Activated T-cell treated with anti-CD3 and anti-CD28 coated beads, Interleukin-2, amount 50 U/mL, for 72 hours (primary cell): ENCODE measurements around the gene SERPINF2. TPM values are rescaled to one million over a fixed set of nuclear protein-coding genes. Genes with fewer than 3 reads are reported as not detected.
"Not testable (repeated sequence)": the region's sequence is repeated elsewhere in the genome, so short reads cannot be mapped to it uniquely, and the experiment has no call there.

Source experiments
- ATAC-seq, 2 donors: fragments of 150-1000 bp; cut with Tn5 transposase; replicated peaks in 1 of 2; 2 replicates each; pipeline ENCODE4 v1.10.0; 2021; ENCODE audit warnings: moderate library complexity in 2 of 2, mild to moderate bottlenecking in 1 of 2
- DNase-seq, 2 donors: peaks; one replicate each; pipeline ENCODE4 v3.0.0; 2021 to 2022; ENCODE audit warnings: mixed read lengths in 1 of 2
- H3K27ac Mint-ChIP-seq: one replicate; pipeline ENCODE4 v1.8.0; 2022; ENCODE audit warnings: mild to moderate bottlenecking, moderate library complexity, mixed read lengths
- H3K27me3 Mint-ChIP-seq: one replicate; pipeline ENCODE4 v1.8.0; 2022; ENCODE audit warnings: low read depth, mixed read lengths
- H3K36me3 Mint-ChIP-seq, 2 donors: one replicate each; pipeline ENCODE4 v1.8.0; 2022; ENCODE audit warnings: mixed read lengths in 2 of 2, mild to moderate bottlenecking in 1 of 2; ENCODE audit not compliant: insufficient read depth in 2 of 2
- H3K4me1 Mint-ChIP-seq: one replicate; pipeline ENCODE4 v1.8.0; 2022; ENCODE audit warnings: low read depth, mixed read lengths
- H3K4me3 Mint-ChIP-seq, 2 donors: one replicate each; pipeline ENCODE4 v1.8.0; 2022; ENCODE audit warnings: mild to moderate bottlenecking in 2 of 2, mixed read lengths in 2 of 2, moderate library complexity in 2 of 2
- H3K9me3 Mint-ChIP-seq, 2 donors: one replicate each; pipeline ENCODE4 v1.8.0; 2022; ENCODE audit warnings: mixed read lengths in 2 of 2
- total RNA-seq, 2 donors: library from RNA; stranded (reverse); gene quantifications; one replicate each; pipeline ENCODE4 v1.2.3, GENCODE V29; 2022

Gene SERPINF2
- total RNA-seq, 2 donors from 2014 or later = 0.89 to 1.6 TPM

DNA sequence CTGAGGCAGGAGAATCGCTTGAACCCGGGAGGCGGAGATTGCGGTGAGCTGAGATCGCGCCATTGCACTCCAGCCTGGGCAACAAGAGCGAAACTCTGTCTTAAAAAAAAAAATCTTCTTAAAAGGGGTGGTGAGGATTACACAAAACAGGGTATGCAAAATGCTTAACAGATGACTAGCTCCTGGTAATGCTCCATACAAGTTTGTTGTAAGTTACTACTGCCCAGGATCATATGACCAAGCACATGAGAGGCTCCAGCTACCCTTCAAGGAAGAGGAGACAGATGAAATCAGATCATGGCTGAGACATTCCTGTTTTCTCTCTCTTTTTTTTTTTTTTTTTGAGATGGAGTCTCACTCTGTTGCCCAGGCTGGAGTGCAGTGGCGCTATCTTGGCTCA lies 20.6 kb upstream of the SERPINF2 start:
- not testable (repeated sequence) for H3K9me3 Mint-ChIP-seq, H3K27me3 Mint-ChIP-seq, DNase-seq, H3K36me3 Mint-ChIP-seq, ATAC-seq, H3K27ac Mint-ChIP-seq, H3K4me3 Mint-ChIP-seq
- peaks cover 38% of the 10 kb centered on the region for H3K4me1 Mint-ChIP-seq

- H3K9me3 Mint-ChIP-seq = no peaks in the 10 kb centered on the region
- DNase-seq (peak; percentile 88 to 92), ATAC-seq (peak; percentile 90 to 91)
- peak within 1 kb of the TSS; percentile 65 for H3K27ac Mint-ChIP-seq
- H3K4me1 Mint-ChIP-seq = peaks cover 37% of the 10 kb centered on the region
- H3K4me3 Mint-ChIP-seq = peak within 1 kb of the TSS; percentile 80 to 82
- H3K36me3 Mint-ChIP-seq = no peaks in the 10 kb centered on the region
- no peaks in the 10 kb centered on the region for H3K27me3 Mint-ChIP-seq
These were observed 18.3 kb upstream of the SERPINF2 start, which contains the start of gene WDR81 for GRCh38 chr17:1724351-1724868. Gene WDR81, plus strand, starts transcription at chr17:1724704. Its CDS starts 256 bp downstream, at chr17:1724960.

GRCh38 chr17:1724869-1725641 lies 17.6 kb upstream of the SERPINF2 start:
- Mint-ChIP-seq H3K36me3 (no peaks in the 10 kb centered on the region), H3K27me3 (no peaks in the 10 kb centered on the region), H3K9me3 (no peaks in the 10 kb centered on the region), H3K4me3 (peak overlapping the region; percentile 78 to 82), H3K4me1 (peaks cover 42% of the 10 kb centered on the region), H3K27ac (no peak overlapping the region)
- ATAC-seq = peak; percentile 75 to 80
- DNase-seq = no peak

DNA sequence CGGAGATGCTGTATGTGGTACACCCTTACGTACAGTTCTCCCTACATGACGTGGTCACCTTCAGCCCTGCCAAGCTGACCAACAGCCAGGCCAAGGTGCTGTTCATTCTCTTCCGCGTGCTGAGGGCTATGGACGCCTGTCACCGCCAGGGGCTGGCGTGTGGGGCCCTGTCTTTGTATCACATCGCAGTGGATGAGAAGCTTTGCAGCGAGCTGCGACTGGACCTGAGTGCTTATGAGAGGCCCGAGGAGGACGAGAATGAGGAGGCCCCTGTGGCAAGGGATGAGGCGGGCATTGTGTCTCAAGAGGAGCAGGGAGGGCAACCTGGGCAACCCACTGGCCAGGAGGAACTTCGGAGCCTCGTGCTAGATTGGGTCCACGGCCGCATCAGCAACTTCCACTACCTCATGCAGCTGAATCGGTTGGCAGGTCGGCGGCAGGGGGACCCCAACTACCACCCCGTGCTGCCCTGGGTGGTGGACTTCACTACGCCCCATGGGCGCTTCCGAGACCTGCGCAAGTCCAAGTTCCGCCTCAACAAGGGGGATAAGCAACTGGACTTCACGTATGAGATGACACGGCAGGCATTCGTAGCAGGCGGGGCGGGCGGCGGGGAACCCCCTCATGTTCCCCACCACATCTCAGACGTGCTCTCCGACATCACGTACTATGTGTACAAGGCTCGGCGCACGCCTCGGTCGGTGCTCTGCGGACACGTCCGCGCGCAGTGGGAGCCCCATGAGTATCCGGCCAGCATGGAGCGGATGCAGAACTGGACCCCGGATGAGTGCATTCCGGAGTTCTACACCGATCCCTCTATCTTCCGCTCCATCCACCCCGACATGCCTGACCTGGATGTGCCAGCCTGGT lies 16.8 kb upstream of the SERPINF2 start:
- H3K27me3 Mint-ChIP-seq = no peaks in the 10 kb centered on the region
- ATAC-seq (no peak), DNase-seq (no peak)
- H3K27ac Mint-ChIP-seq = no peak overlapping the region
- H3K4me1 Mint-ChIP-seq = peaks cover 38% of the 10 kb centered on the region
- H3K9me3 Mint-ChIP-seq = no peaks in the 10 kb centered on the region
- H3K36me3 Mint-ChIP-seq = no peaks in the 10 kb centered on the region
- peak overlapping the region; percentile 78 to 82 for H3K4me3 Mint-ChIP-seq

GRCh38 chr17:1726626-1727257 lies 15.9 kb upstream of the SERPINF2 start:
- Mint-ChIP-seq H3K36me3 (no peaks in the 10 kb centered on the region), H3K27ac (no peak overlapping the region), H3K27me3 (no peaks in the 10 kb centered on the region), H3K4me1 (peaks cover 38% of the 10 kb centered on the region), H3K9me3 (no peaks in the 10 kb centered on the region), H3K4me3 (peak overlapping the region in 1 of 2 donors; percentile 37)
- DNase-seq (no peak), ATAC-seq (no peak)

- Mint-ChIP-seq H3K4me1 (peaks cover 38% of the 10 kb centered on the region), H3K36me3 (no peaks in the 10 kb centered on the region), H3K27me3 (no peaks in the 10 kb centered on the region), H3K4me3 (no peak overlapping the region), H3K27ac (no peak overlapping the region), H3K9me3 (no peaks in the 10 kb centered on the region)
- ATAC-seq (no peak), DNase-seq (no peak)
These were observed 15.3 kb upstream of the SERPINF2 start for GRCh38 chr17:1727258-1727789.

- no peak for DNase-seq
- H3K4me3 Mint-ChIP-seq = no peak overlapping the region
- no peaks in the 10 kb centered on the region for H3K27me3 Mint-ChIP-seq
- H3K4me1 Mint-ChIP-seq = peaks cover 32% of the 10 kb centered on the region
- no peak overlapping the region for H3K27ac Mint-ChIP-seq
- H3K9me3 Mint-ChIP-seq = no peaks in the 10 kb centered on the region
- no peak for ATAC-seq
- H3K36me3 Mint-ChIP-seq = no peaks in the 10 kb centered on the region
These were observed 14.6 kb upstream of the SERPINF2 start for GRCh38 chr17:1727876-1728630.

DNA sequence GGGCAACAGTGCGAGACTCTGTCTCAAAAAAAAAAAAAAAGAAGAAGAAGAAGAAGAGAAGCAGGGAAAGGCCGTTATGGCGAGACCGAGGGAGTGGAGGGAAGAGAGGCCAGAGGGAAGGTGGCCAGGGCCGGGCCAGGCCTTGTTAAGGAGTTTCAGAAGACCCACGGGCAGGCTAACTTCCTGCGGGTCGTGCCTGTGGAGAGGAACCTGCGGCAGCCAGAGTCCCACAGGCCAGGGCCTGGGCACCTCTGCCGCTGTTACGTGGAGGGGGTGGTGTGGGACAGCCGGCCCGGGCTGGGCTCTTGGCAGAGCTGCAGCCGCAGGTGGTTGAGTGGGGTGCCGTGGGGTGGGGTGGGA lies 12.7 kb upstream of the SERPINF2 start:
- peaks cover 22% of the 10 kb centered on the region for H3K4me1 Mint-ChIP-seq
- H3K9me3 Mint-ChIP-seq = no peaks in the 10 kb centered on the region
- DNase-seq = no peak
- no peak overlapping the region for H3K4me3 Mint-ChIP-seq
- no peaks in the 10 kb centered on the region for H3K27me3 Mint-ChIP-seq
- no peak for ATAC-seq
- no peaks in the 10 kb centered on the region for H3K36me3 Mint-ChIP-seq
- H3K27ac Mint-ChIP-seq = peak overlapping the region; percentile 42

- no peak overlapping the region for H3K27ac Mint-ChIP-seq
- no peaks in the 10 kb centered on the region for H3K9me3 Mint-ChIP-seq
- H3K4me1 Mint-ChIP-seq = peaks cover 19% of the 10 kb centered on the region
- no peaks in the 10 kb centered on the region for H3K27me3 Mint-ChIP-seq
- no peak overlapping the region for H3K4me3 Mint-ChIP-seq
- no peak for DNase-seq
- ATAC-seq = peak in 1 of 2 donors; percentile 13
- no peaks in the 10 kb centered on the region for H3K36me3 Mint-ChIP-seq
These were observed 12.1 kb upstream of the SERPINF2 start for GRCh38 chr17:1730326-1731193.

- H3K36me3 Mint-ChIP-seq = no peaks in the 10 kb centered on the region
- no peak overlapping the region for H3K4me3 Mint-ChIP-seq
- no peak overlapping the region for H3K27ac Mint-ChIP-seq
These were observed 11.5 kb upstream of the SERPINF2 start for GRCh38 chr17:1731194-1731506.

GRCh38 chr17:1732241-1732832 lies 10.3 kb upstream of the SERPINF2 start:
- ATAC-seq (no peak), DNase-seq (no peak)
- Mint-ChIP-seq H3K4me3 (no peak overlapping the region), H3K27ac (no peak overlapping the region), H3K9me3 (no peaks in the 10 kb centered on the region), H3K27me3 (no peaks in the 10 kb centered on the region), H3K36me3 (no peaks in the 10 kb centered on the region), H3K4me1 (peaks cover 27% of the 10 kb centered on the region)

More at GRCh38 chr17:1731194-1731506, 11.5 kb upstream of the SERPINF2 start:
- ATAC-seq = no peak
- H3K27me3 Mint-ChIP-seq = no peaks in the 10 kb centered on the region
- no peaks in the 10 kb centered on the region for H3K9me3 Mint-ChIP-seq
- H3K4me1 Mint-ChIP-seq = peaks cover 16% of the 10 kb centered on the region
- no peak for DNase-seq
